Hepatocyte (in vitro differentiated cells): ENCODE data around the gene KNDC1.

Experiments
- CTCF ChIP-seq: fragments of 200-600 bp; sonication (generic); IDR thresholded peaks from 2 replicates; pipeline ENCODE4 v1.5.1; 2016; ENCODE audit warnings: antibody characterized with exemption, mild to moderate bottlenecking; ENCODE audit not compliant: poor library complexity
- EZH2 ChIP-seq: fragments of 200-600 bp; sonication (generic); IDR thresholded peaks from 2 replicates; pipeline ENCODE4 v1.6.1; 2016; ENCODE audit warnings: antibody characterized with exemption, mild to moderate bottlenecking, borderline replicate concordance
- EZH2phosphoT487 ChIP-seq: fragments of 200-600 bp; sonication (generic); IDR thresholded peaks from one replicate; pipeline ENCODE4 v1.6.1; 2018; ENCODE audit warnings: antibody characterized with exemption, mild to moderate bottlenecking, low read depth, moderate library complexity; ENCODE audit not compliant: unreplicated experiment, severe bottlenecking

DNA sequence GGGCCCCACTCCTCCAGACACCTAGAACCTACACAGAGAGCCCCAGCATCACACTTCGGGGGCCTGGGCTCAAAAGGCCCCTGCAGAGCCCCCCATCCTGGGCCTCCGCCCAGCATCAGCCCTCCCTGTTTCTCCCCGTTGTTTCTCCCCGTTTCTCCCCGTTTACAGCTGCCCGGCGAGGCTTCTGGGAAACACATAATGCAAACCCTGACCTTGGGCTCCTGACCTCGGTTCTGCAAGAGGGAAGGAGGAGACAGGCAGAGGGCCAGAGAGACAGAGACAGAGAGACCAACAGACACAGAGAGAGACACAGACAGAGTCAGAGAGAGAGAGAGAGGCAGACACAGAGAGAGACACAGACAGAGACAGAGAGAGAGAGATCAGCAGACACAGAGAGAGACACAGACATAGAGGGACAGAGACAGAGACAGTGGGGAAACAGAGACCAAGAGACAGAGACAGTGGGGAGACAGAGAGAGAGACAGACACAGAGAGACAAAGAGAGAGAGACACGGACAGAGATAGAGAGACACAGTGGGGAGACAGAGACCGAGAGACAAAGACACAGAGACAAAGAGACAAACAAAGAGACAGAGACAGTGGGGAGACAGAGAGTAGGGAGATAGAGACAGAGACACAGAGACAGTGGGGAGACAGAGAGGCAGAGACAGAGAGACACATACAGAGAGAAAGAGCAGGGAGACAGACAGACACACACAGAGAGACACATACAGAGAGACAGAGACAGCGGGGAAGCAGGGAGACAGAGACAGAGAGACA is 90.1 kb downstream of the KNDC1 start:
- TF ChIP-seq CTCF (no peak), EZH2 (no peak), EZH2phosphoT487 (no peak)
